Heart left ventricle (tissue), 16 donors: ENCODE results near the gene IRF2. TPM values are rescaled to one million over a fixed set of nuclear protein-coding genes. Genes with fewer than 3 reads are reported as not detected.
A peak's percentile ranks its signal among the peaks of the same experiment; 100 is the strongest.

Experiments
- ATAC-seq, 4 donors: fragments of 200-7000 bp; cut with Tn5 transposase; one replicate each; pipeline ENCODE4 v1.9.1; 2020 to 2022; ENCODE audit warnings: moderate library complexity in 4 of 4, mild to moderate bottlenecking in 3 of 4, moderate number of reproducible peaks in 1 of 4
- DNase-seq, 5 donors: peaks; one replicate each; pipeline ENCODE4 v3.0.0-alpha.2; 2020
- H3K27ac ChIP-seq, 12 donors: fragments of 200-600 bp; sonication (generic) in 4 of 12; one replicate each; pipeline versions ENCODE4 v1.5.0 to v1.8.0; 2016 to 2022; ENCODE audit warnings: mild to moderate bottlenecking in 2 of 12
- H3K27me3 ChIP-seq, 9 donors: fragments of 200-600 bp; sonication (generic) in 2 of 9; one replicate each; pipeline versions ENCODE4 v1.5.1 to v1.8.0; 2016 to 2022; ENCODE audit warnings: mild to moderate bottlenecking in 3 of 9
- H3K36me3 ChIP-seq, 9 donors: fragments of 200-600 bp; sonication (generic) in 2 of 9; one replicate each; pipeline versions ENCODE4 v1.5.0 to v1.8.0; 2018 to 2022; ENCODE audit warnings: mild to moderate bottlenecking in 2 of 9
- H3K4me1 ChIP-seq, 12 donors: fragments of 200-600 bp; sonication (generic) in 4 of 12; one replicate each; pipeline versions ENCODE4 v1.5.0 to v1.8.0; 2016 to 2022; ENCODE audit warnings: mild to moderate bottlenecking in 3 of 12
- H3K4me3 ChIP-seq, 12 donors: fragments of 200-600 bp; sonication (generic) in 4 of 12; one replicate each; pipeline versions ENCODE4 v1.5.0 to v1.8.0; 2017 to 2022; ENCODE audit warnings: mild to moderate bottlenecking in 9 of 12, moderate library complexity in 4 of 12
- H3K9me3 ChIP-seq, 12 donors: fragments of 200-600 bp; sonication (generic) in 4 of 12; one replicate each; pipeline versions ENCODE4 v1.5.0 to v1.8.0; 2016 to 2022; ENCODE audit warnings: mild to moderate bottlenecking in 1 of 12
- POLR2A ChIP-seq, 2 donors: fragments of 450-650 bp; IDR thresholded peaks; one replicate each; pipeline ENCODE4 v1.6.1; 2017; ENCODE audit warnings: antibody characterized with exemption in 2 of 2, mild to moderate bottlenecking in 2 of 2, moderate library complexity in 2 of 2
- WGBS, 4 donors: extraction: QIAGEN DNeasy Blood & Tissue Kit in 2 of 4; methylation state at CpG; one replicate each; pipeline versions ENCODE4 v1.1.5 to v1.1.7; 2013 to 2018; 5-methylcytosine and 5-hydroxymethylcytosine counted together
- intact Hi-C, 10 donors: fragments of 100-400 bp; cut with DNase I; formaldehyde crosslinking; loops; one replicate each; pipeline versions ENCODE4 v1.11.1 to v1.14.2; 2022
- polyA plus RNA-seq, 2 donors: library from polyadenylated mRNA; stranded (reverse); fragments of 200-250 nt; gene quantifications; one replicate each; pipeline ENCODE4 v1.2.3, GENCODE V29; 2013
- total RNA-seq, 9 donors: library from RNA; depleted of rRNA in 2 of 9; stranded (reverse); fragments of >200 nt in 2 of 9; fragmentation: NEBNext Ultra II Directional in 3 of 9; extraction: Animal tissue kit (Norgen Biotek cat#: 25700) in 3 of 9; gene quantifications; one replicate each; pipeline versions ENCODE4 v1.1.0 to v1.2.4, GENCODE V29; 2016 to 2023
- TF ChIP-seq, protein P1 (sequence below), 12 donors: fragments of 200-600 bp; sonication (generic) in 4 of 12; IDR thresholded peaks; one replicate each; pipeline versions ENCODE4 v1.5.0 to v1.8.0; 2018 to 2022; ENCODE audit warnings: antibody characterized with exemption in 12 of 12, mild to moderate bottlenecking in 5 of 12
- donor health status: ischemic (EF 13 %, LVEDD 7.1; RV severe dilation, severe dysfunction).
- donor health status: healthy with polysubstance abuse.
- donor health status: DM: no; HTN: yes; CAD: no.
- donor health status: DM: no; HTN: no; CAD: no.
- donor health status: ischemic (EF 25% LVEDD 6.9; RV normal size, moderate dysfunction).
- donor health status: ischemic (EF 25% LVEDD 5.7; RV mildly dilated, moderate dysfunction).
- donor health status: healthy.
- donor health status: DM: yes; HTN: yes; CAD: no.
- donor health status: ischemic (EF 35%, LVEDD 5.7; RV mildly dilated, moderate dysfunction).
- donor health status: nonischemic (EF 11% LVEDD 7.7; RV severe dilation, severe dysfunction).
- donor health status: DM: yes; HTN: yes; CAD: no.
- donor health status: PGD.
- donor health status: ischemic (EF 29% LVEDD 5.4; RV normal size, mild dysfunction).
- donor health status: nonischemic (EF 23%, LVEDD 6.1; RV moderate dilation, normal function).

Gene IRF2
- total and polyA plus RNA-seq, 11 donors = 11.5 to 47.2 (median 26.0) TPM

DNA sequence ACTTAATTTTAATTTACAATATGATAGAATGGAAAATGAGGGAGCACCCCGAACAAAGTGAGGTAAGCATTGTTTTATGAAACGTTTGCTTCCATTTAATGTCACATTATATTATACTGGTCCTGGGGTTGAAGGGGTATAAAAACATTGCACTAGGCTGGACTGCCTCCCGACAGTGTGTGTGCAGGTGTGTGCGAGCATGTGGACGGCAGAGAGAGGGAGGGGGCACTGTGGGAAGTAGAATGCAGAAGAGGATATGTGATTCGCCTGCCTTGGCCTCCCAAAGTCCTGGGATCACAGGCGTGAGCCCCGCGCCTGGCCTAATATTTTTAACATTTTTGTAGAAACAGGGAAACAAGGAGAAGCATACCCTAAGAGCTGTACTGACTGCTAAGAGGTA lies 36.0 kb downstream of the IRF2 start:
- Histone ChIP-seq H3K36me3 (peaks cover 0 to 6% (median 0%) of the 10 kb centered on the region in 9 donors), H3K4me3 (no peak overlapping the region), H3K9me3 (no peaks in the 10 kb centered on the region), H3K4me1 (peaks cover 0 to 85% (median 66%) of the 10 kb centered on the region in 12 donors), H3K27me3 (no peaks in the 10 kb centered on the region), H3K27ac (peak overlapping the region in 5 of 12 donors; percentile 7 to 66 (median 13))
- intact Hi-C loops = no loop called here
- DNase-seq = no peak
- no peak for TF ChIP-seq POLR2A (IDR thresholded peaks at IDR 0.05)
- TF ChIP-seq, protein P1, sequence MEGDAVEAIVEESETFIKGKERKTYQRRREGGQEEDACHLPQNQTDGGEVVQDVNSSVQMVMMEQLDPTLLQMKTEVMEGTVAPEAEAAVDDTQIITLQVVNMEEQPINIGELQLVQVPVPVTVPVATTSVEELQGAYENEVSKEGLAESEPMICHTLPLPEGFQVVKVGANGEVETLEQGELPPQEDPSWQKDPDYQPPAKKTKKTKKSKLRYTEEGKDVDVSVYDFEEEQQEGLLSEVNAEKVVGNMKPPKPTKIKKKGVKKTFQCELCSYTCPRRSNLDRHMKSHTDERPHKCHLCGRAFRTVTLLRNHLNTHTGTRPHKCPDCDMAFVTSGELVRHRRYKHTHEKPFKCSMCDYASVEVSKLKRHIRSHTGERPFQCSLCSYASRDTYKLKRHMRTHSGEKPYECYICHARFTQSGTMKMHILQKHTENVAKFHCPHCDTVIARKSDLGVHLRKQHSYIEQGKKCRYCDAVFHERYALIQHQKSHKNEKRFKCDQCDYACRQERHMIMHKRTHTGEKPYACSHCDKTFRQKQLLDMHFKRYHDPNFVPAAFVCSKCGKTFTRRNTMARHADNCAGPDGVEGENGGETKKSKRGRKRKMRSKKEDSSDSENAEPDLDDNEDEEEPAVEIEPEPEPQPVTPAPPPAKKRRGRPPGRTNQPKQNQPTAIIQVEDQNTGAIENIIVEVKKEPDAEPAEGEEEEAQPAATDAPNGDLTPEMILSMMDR (IDR thresholded peaks at IDR 0.05) = no peak
- peak in 1 of 4 donors; percentile 20 for ATAC-seq
- WGBS, 4 donors = 58 to 70% (median 67%) methylated on average over 9 of the region's 9 CpGs

DNA sequence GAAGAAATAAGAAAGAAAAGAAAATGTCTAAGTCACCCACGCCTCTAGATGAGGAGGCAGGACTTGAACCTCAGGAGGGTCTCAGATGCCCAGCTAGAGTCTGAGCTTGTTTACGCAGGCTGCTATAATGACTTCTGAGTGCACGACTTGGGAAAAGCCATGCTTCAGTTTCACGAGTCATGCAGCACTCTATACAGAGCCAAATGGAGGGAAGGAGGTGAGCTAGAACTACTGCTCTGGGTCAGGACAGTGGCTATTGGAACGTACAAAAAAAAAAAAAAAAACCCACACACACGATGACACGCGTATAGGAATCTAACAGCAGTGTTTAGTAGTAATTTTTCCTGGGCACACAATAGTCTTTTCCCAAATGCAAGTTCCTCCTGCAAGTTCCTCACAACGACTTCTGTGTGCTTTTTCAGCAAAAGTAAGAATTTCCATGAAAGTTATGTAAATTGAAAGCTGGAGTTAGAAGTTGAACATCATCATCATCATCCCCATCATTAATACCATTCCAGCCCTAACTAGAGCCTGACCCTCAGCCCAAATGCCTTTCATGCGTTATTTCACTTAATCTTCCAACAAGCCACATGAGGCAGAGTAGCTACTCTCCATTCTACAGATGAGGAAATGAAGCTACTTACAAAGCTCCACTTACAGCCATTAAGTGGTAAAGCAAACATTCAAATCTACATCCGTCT lies 36.6 kb downstream of the IRF2 start:
- Histone ChIP-seq H3K27me3 (no peaks in the 10 kb centered on the region), H3K9me3 (no peaks in the 10 kb centered on the region), H3K36me3 (peaks cover 0 to 6% (median 0%) of the 10 kb centered on the region in 9 donors), H3K4me3 (no peak overlapping the region), H3K4me1 (peaks cover 0 to 87% (median 65%) of the 10 kb centered on the region in 12 donors), H3K27ac (peak overlapping the region in 3 of 12 donors; percentile 13 to 66 (median 15))
- peak in 2 of 4 donors; percentile 10 to 21 for ATAC-seq
- no peak for DNase-seq
- 65 to 71% (median 68%) methylated on average over 11 of the region's 11 CpGs for WGBS, 4 donors
- intact Hi-C loops = no loop called here
- no peak for TF ChIP-seq POLR2A (IDR thresholded peaks at IDR 0.05)
- TF ChIP-seq, protein P1 (IDR thresholded peaks at IDR 0.05) = no peak

DNA sequence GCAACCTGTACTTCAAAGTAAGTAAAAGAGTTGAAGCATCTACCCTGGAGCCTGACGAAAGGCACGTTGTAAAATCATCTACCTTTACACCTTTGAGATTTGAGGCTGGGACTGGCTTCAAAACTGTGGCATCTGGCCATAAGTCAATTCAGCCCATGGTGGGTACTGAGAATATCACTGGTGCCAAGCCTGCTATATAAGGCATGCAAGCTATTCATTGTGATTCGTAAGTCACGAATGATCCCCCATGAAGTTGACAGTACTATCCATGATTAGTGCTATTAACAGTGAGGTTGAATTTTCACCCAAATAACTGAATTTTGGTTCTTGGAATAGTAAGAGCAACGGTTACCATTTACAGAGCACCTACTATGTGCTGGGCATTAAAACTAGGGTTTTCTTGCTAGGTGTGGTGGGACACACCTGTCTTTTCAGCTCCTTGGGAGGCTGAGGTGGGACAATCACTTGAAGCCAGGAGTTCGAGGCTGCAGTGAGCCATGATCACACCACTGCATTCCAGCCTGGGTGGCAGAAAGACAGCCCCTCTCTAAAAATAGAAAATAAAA lies 39.8 kb downstream of the IRF2 start:
- H3K27me3 ChIP-seq = no peaks in the 10 kb centered on the region
- ATAC-seq (no peak), DNase-seq (no peak)
- 72 to 86% (median 82%) methylated on average over 6 of the region's 6 CpGs for WGBS, 4 donors
- TF ChIP-seq POLR2A (IDR thresholded peaks at IDR 0.05) = no peak
- TF ChIP-seq, protein P1 (IDR thresholded peaks at IDR 0.05) = no peak
- H3K9me3 ChIP-seq = no peaks in the 10 kb centered on the region
- no peak overlapping the region for H3K27ac ChIP-seq
- no peak overlapping the region for H3K4me3 ChIP-seq
- intact Hi-C loops = no loop called here
- peaks cover 0 to 6% (median 0%) of the 10 kb centered on the region in 9 donors for H3K36me3 ChIP-seq
- H3K4me1 ChIP-seq = peaks cover 0 to 86% (median 54%) of the 10 kb centered on the region in 12 donors

DNA sequence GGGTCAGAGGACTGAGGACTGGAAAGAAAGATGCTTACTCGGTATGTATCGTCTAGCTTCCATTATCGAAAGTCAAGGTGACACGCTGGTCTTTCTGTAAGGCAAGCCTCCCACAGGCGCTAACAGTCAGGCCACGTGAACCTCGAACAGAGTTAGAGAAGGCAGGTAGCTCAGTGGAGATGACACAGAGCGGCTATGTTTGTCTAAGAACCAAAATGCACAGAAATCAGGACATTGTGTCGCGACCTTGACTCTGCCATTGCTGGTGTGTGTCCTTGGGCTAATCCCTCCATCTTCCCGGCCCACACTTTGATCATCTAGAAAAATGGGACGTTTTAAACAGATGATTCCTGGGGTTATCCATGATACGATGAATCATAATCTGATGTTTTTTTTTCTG lies 40.3 kb downstream of the IRF2 start:
- Histone ChIP-seq H3K4me3 (no peak overlapping the region), H3K4me1 (peaks cover 0 to 85% (median 50%) of the 10 kb centered on the region in 12 donors), H3K9me3 (no peaks in the 10 kb centered on the region), H3K27me3 (no peaks in the 10 kb centered on the region), H3K27ac (no peak overlapping the region), H3K36me3 (peaks cover 0 to 10% (median 0%) of the 10 kb centered on the region in 9 donors)
- WGBS, 4 donors = 91 to 96% (median 94%) methylated on average over 13 of the region's 13 CpGs
- intact Hi-C loops = no loop called here
- ATAC-seq = no peak
- DNase-seq = no peak
- no peak for TF ChIP-seq POLR2A (IDR thresholded peaks at IDR 0.05)
- TF ChIP-seq, protein P1 (IDR thresholded peaks at IDR 0.05) = no peak
